GM06990 (cell line): ENCODE results near the gene CMTM5.

Experiments
- DNase-seq: peaks from one replicate; pipeline ENCODE4 v3.0.0-alpha.2; 2011; ENCODE audit not compliant: insufficient read length; ENCODE audit errors: extremely low read depth
- H3K27me3 ChIP-seq: replicated peaks from 2 replicates; pipeline ENCODE4 v1.6.0; 2011; ENCODE audit warnings: low read length; ENCODE audit not compliant: control insufficient read depth, insufficient read depth
- H3K36me3 ChIP-seq: 2 replicates; pipeline ENCODE4 v1.5.1; 2011; ENCODE audit warnings: low read length; ENCODE audit not compliant: control insufficient read depth, insufficient read depth
- H3K4me3 ChIP-seq: replicated peaks from 2 replicates; pipeline ENCODE4 v1.5.1; 2011; ENCODE audit warnings: low read depth, mild to moderate bottlenecking, control low read depth, low read length
- CTCF ChIP-seq: IDR thresholded peaks from 2 replicates; pipeline ENCODE4 v1.5.1; 2011; ENCODE audit warnings: low read length, control low read depth, mild to moderate bottlenecking, inconsistent platforms; ENCODE audit not compliant: insufficient read depth, poor library complexity, severe bottlenecking

CMTM5 gene

GRCh38 chr14:23408307-23408630 lies 31.4 kb downstream of the CMTM5 start:
- Histone ChIP-seq H3K36me3 (no peaks in the 10 kb centered on the region), H3K4me3 (no peak overlapping the region), H3K27me3 (peaks cover 2% of the 10 kb centered on the region)
- no peak for DNase-seq
- no peak for TF ChIP-seq CTCF

- Histone ChIP-seq H3K4me3 (no peak overlapping the region), H3K36me3 (no peaks in the 10 kb centered on the region), H3K27me3 (no peaks in the 10 kb centered on the region; the same call in 1 of the 2 replicates)
- DNase-seq: no peak
- TF ChIP-seq CTCF: no peak
Measured at GRCh38 chr14:23409475-23409874, 32.6 kb downstream of the CMTM5 start.

- DNase-seq: no peak
- Histone ChIP-seq H3K27me3 (no peaks in the 10 kb centered on the region; the same call in 1 of the 2 replicates), H3K36me3 (no peaks in the 10 kb centered on the region), H3K4me3 (no peak overlapping the region)
- TF ChIP-seq CTCF: no peak
Measured at GRCh38 chr14:23409966-23410635, 33.3 kb downstream of the CMTM5 start.

- TF ChIP-seq CTCF: no peak
- no peaks in the 10 kb centered on the region; the same call in 1 of the 2 replicates for H3K27me3 ChIP-seq
- no peaks in the 10 kb centered on the region for H3K36me3 ChIP-seq
- DNase-seq: no peak
- no peak overlapping the region for H3K4me3 ChIP-seq
Measured at GRCh38 chr14:23411563-23412525, 35.0 kb downstream of the CMTM5 start.

GRCh38 chr14:23413681-23414080 lies 36.8 kb downstream of the CMTM5 start:
- H3K36me3 ChIP-seq: no peaks in the 10 kb centered on the region
- no peak for DNase-seq
- TF ChIP-seq CTCF: no peak
- H3K27me3 ChIP-seq: no peaks in the 10 kb centered on the region; the same call in 1 of the 2 replicates
- H3K4me3 ChIP-seq: no peak overlapping the region
